Neural cell (in vitro differentiated cells): ENCODE results near the gene CELF5.

Experiments
- CTCF ChIP-seq: fragments of 450-650 bp; IDR thresholded peaks from 2 replicates; pipeline ENCODE4 v1.5.1; 2014; ENCODE audit warnings: antibody characterized with exemption, mild to moderate bottlenecking, moderate library complexity; ENCODE audit not compliant: poor library complexity, severe bottlenecking
- EP300 ChIP-seq: fragments of 450-650 bp; conservative IDR thresholded peaks from 2 replicates; pipeline ENCODE4 v1.6.1; 2014; ENCODE audit warnings: antibody characterized with exemption, mild to moderate bottlenecking, moderate library complexity; ENCODE audit not compliant: poor library complexity, severe bottlenecking
- EZH2 ChIP-seq: fragments of 200-600, 300-800 bp; shearing (Covaris generic), sonication (generic); IDR thresholded peaks from 2 replicates; pipeline ENCODE4 v1.6.1; 2014; ENCODE audit warnings: antibody characterized with exemption, low read length, borderline replicate concordance, mild to moderate bottlenecking; ENCODE audit not compliant: insufficient read depth, poor library complexity, severe bottlenecking
- MXI1 ChIP-seq: fragments of 450-650 bp; conservative IDR thresholded peaks from 2 replicates; pipeline ENCODE4 v1.6.1; 2014; ENCODE audit warnings: antibody characterized with exemption, mild to moderate bottlenecking; ENCODE audit not compliant: poor library complexity, severe bottlenecking
- POLR2AphosphoS5 ChIP-seq: IDR thresholded peaks from 2 replicates; pipeline ENCODE4 v1.6.1; 2012
- SMC3 ChIP-seq: fragments of 450-650 bp; conservative IDR thresholded peaks from 2 replicates; pipeline ENCODE4 v1.6.1; 2014; ENCODE audit warnings: antibody characterized with exemption, mild to moderate bottlenecking, moderate library complexity; ENCODE audit not compliant: poor library complexity
- TAF1 ChIP-seq: IDR thresholded peaks from 2 replicates; pipeline ENCODE4 v1.6.1; 2012; ENCODE audit warnings: low read depth

- TF ChIP-seq TAF1: no peak
- no peak for TF ChIP-seq CTCF
- no peak for TF ChIP-seq MXI1
- TF ChIP-seq EZH2: no peak
- no peak for TF ChIP-seq SMC3
- no peak for TF ChIP-seq POLR2AphosphoS5
- no peak for TF ChIP-seq EP300
Observed at GRCh38 chr19:3316132-3316648, 91.7 kb downstream of the CELF5 start.
